Activated B cell treated with CpG ODN at 0.5 μM for 24 hours (primary cell): ENCODE measurements around the gene CTNNA2. TPM values are rescaled to one million over a fixed set of nuclear protein-coding genes. Genes with fewer than 3 reads are reported as not detected.

Experiments used
- ATAC-seq: fragments of 200-7000 bp; cut with Tn5 transposase; one replicate; pipeline ENCODE4 v1.10.0; 2021; ENCODE audit warnings: low read depth, mild to moderate bottlenecking, moderate library complexity
- CTCF ChIA-PET: fragments of 350-600 bp; sonication (Branson Sonifier 250); formaldehyde crosslinking; loops from one replicate; lab custom pipeline; 2021; ENCODE audit warnings: antibody characterized with exemption; lab: Charles Lee
- POLR2A ChIA-PET: fragments of 350-600 bp; sonication (Branson Sonifier 250); formaldehyde crosslinking; loops from one replicate; lab custom pipeline; 2021; ENCODE audit warnings: antibody characterized with exemption; lab: Charles Lee
- DNase-seq: peaks from one replicate; pipeline ENCODE4 v3.0.0; 2022
- H3K27ac Mint-ChIP-seq: one replicate; pipeline ENCODE4 v1.8.0; 2020; ENCODE audit warnings: mixed read lengths
- H3K27me3 Mint-ChIP-seq: one replicate; pipeline ENCODE4 v1.8.0; 2021; ENCODE audit warnings: mixed read lengths
- H3K36me3 Mint-ChIP-seq: one replicate; pipeline ENCODE4 v1.8.0; 2021; ENCODE audit warnings: low read depth, mixed read lengths
- H3K4me1 Mint-ChIP-seq: one replicate; pipeline ENCODE4 v1.8.0; 2021; ENCODE audit warnings: mixed read lengths
- H3K4me3 Mint-ChIP-seq: one replicate; pipeline ENCODE4 v1.8.0; 2020; ENCODE audit warnings: mild to moderate bottlenecking, mixed read lengths
- H3K9me3 Mint-ChIP-seq: one replicate; pipeline ENCODE4 v1.8.0; 2020; ENCODE audit warnings: mixed read lengths
- CTCF ChIP-seq: fragments of 200-600 bp; IDR thresholded peaks from one replicate; pipeline ENCODE4 v1.8.0; 2022; ENCODE audit warnings: antibody characterized with exemption, mild to moderate bottlenecking
- intact Hi-C: fragments of 100-400 bp; cut with micrococcal nuclease; formaldehyde crosslinking; loops from one replicate; pipeline ENCODE4 v1.15.1; 2024
- total RNA-seq: library from RNA; stranded (reverse); gene quantifications from 2 replicates; pipeline ENCODE4 v1.2.3, GENCODE V29; 2022

CTNNA2 gene
- total RNA-seq, 1 donor from 2014 or later, result not detected

- no peak for ATAC-seq
These were observed 849.1 kb downstream of the CTNNA2 start for GRCh38 chr2:80361904-80362303.

GRCh38 chr2:80363330-80363729 is 850.5 kb downstream of the CTNNA2 start:
- Mint-ChIP-seq H3K4me3 (no peak overlapping the region), H3K36me3 (no peaks in the 10 kb centered on the region), H3K27me3 (no peaks in the 10 kb centered on the region), H3K27ac (no peak overlapping the region), H3K4me1 (no peaks in the 10 kb centered on the region), H3K9me3 (no peaks in the 10 kb centered on the region)
- no peak for TF ChIP-seq CTCF
- no peak for ATAC-seq
- ChIA-PET POLR2A (no interaction called here), CTCF (no interaction called here)
- no peak for DNase-seq
- intact Hi-C loops, result no loop called here

More at GRCh38 chr2:80361904-80362303, 849.1 kb downstream of the CTNNA2 start:
- Mint-ChIP-seq H3K4me3 (no peak overlapping the region), H3K27ac (no peak overlapping the region), H3K27me3 (no peaks in the 10 kb centered on the region), H3K4me1 (no peaks in the 10 kb centered on the region), H3K36me3 (no peaks in the 10 kb centered on the region), H3K9me3 (no peaks in the 10 kb centered on the region)
- DNase-seq, result no peak
- CTCF ChIA-PET, result no interaction called here
- intact Hi-C loops, result no loop called here
- no peak for TF ChIP-seq CTCF
- POLR2A ChIA-PET, result no interaction called here

GRCh38 chr2:80363791-80364349 is 851.0 kb downstream of the CTNNA2 start:
- Mint-ChIP-seq H3K4me3 (no peak overlapping the region), H3K36me3 (no peaks in the 10 kb centered on the region), H3K9me3 (no peaks in the 10 kb centered on the region), H3K27me3 (no peaks in the 10 kb centered on the region), H3K27ac (no peak overlapping the region), H3K4me1 (no peaks in the 10 kb centered on the region)
- DNase-seq (no peak), ATAC-seq (no peak)
- CTCF ChIA-PET, result no interaction called here
- POLR2A ChIA-PET, result no interaction called here
- intact Hi-C loops, result no loop called here
- TF ChIP-seq CTCF, result no peak

GRCh38 chr2:80364524-80365212 is 851.8 kb downstream of the CTNNA2 start:
- no peak for TF ChIP-seq CTCF
- POLR2A ChIA-PET, result no interaction called here
- Mint-ChIP-seq H3K4me3 (no peak overlapping the region), H3K36me3 (no peaks in the 10 kb centered on the region), H3K27ac (no peak overlapping the region), H3K27me3 (no peaks in the 10 kb centered on the region), H3K4me1 (no peaks in the 10 kb centered on the region), H3K9me3 (no peaks in the 10 kb centered on the region)
- intact Hi-C loops, result no loop called here
- ATAC-seq (no peak), DNase-seq (no peak)
- CTCF ChIA-PET, result no interaction called here

GRCh38 chr2:80365762-80366161 is 852.9 kb downstream of the CTNNA2 start:
- ChIA-PET CTCF (no interaction called here), POLR2A (no interaction called here)
- TF ChIP-seq CTCF, result no peak
- no peaks in the 10 kb centered on the region for H3K27me3 Mint-ChIP-seq
- no peak overlapping the region for H3K27ac Mint-ChIP-seq
- H3K36me3 Mint-ChIP-seq, result no peaks in the 10 kb centered on the region
- intact Hi-C loops, result no loop called here
- H3K4me3 Mint-ChIP-seq, result no peak overlapping the region
- DNase-seq (no peak), ATAC-seq (no peak)
- no peaks in the 10 kb centered on the region for H3K4me1 Mint-ChIP-seq
- no peaks in the 10 kb centered on the region for H3K9me3 Mint-ChIP-seq
